T-helper 1 cell treated with Interleukin-12 subunit alpha and Interleukin-12 subunit beta and Interleukin-4 antibody, amounts not matched to agents 30 ng/mL and 1 ng/mL, for 36 hours (primary cell): ENCODE measurements around the gene RHOXF2. TPM values are rescaled to one million over a fixed set of nuclear protein-coding genes. Genes with fewer than 3 reads are reported as not detected.
"Not testable (repeated sequence)": the region's sequence is repeated elsewhere in the genome, so short reads cannot be mapped to it uniquely, and the experiment has no call there.

ENCODE experiments used
- intact Hi-C: fragments of 100-400 bp; cut with micrococcal nuclease; formaldehyde crosslinking; loops from one replicate; pipeline ENCODE4 v1.15.1; 2024
- total RNA-seq: library from RNA; stranded (reverse); gene quantifications from 2 replicates; pipeline ENCODE4 v1.2.3, GENCODE V29; 2022

The RHOXF2 gene
- total RNA-seq = not detected in 2 replicates

- intact Hi-C loops = not testable (repeated sequence)
Measured at GRCh38 chrX:120158313-120158712, at the start of gene RHOXF2. Gene RHOXF2 (plus strand): TSS chrX:120158613. CDS start chrX:120158751, 138 bp downstream.

- intact Hi-C loops = no loop called here
Measured at GRCh38 chrX:120109378-120109777, 49.0 kb upstream of the RHOXF2 start.

GRCh38 chrX:120111611-120112010 lies 46.8 kb upstream of the RHOXF2 start:
- intact Hi-C loops = no loop called here

- intact Hi-C loops = no loop called here
Measured at GRCh38 chrX:120115438-120115963, 42.9 kb upstream of the RHOXF2 start, which contains the start of gene RHOXF1. Gene RHOXF1 (minus strand): TSS chrX:120115913. CDS start chrX:120115862, 51 bp downstream.

- intact Hi-C loops = no loop called here
Measured at GRCh38 chrX:120120223-120120622, 38.2 kb upstream of the RHOXF2 start.

- intact Hi-C loops = no loop called here
Measured at GRCh38 chrX:120125444-120125843, 33.0 kb upstream of the RHOXF2 start.

GRCh38 chrX:120128306-120128846 lies 30.0 kb upstream of the RHOXF2 start:
- intact Hi-C loops = not testable (repeated sequence)

- intact Hi-C loops = loop anchor here (10.0 kb wide), 1 partner anchor 79 kb away; no protein-coding TSS in a partner anchor
Measured at GRCh38 chrX:120136128-120136527, 22.3 kb upstream of the RHOXF2 start.

- intact Hi-C loops = loop anchor here (10.0 kb wide), 1 partner anchor 78 kb away; no protein-coding TSS in a partner anchor
Measured at GRCh38 chrX:120136840-120137239, 21.6 kb upstream of the RHOXF2 start.

- intact Hi-C loops = loop anchor here (10.0 kb wide), 1 partner anchor 77 kb away; no protein-coding TSS in a partner anchor
Measured at GRCh38 chrX:120137439-120137838, 21.0 kb upstream of the RHOXF2 start.

GRCh38 chrX:120140293-120140981 lies 18.0 kb upstream of the RHOXF2 start:
- intact Hi-C loops = no loop called here

- intact Hi-C loops = no loop called here
Measured at GRCh38 chrX:120144178-120144844, 14.1 kb upstream of the RHOXF2 start.

GRCh38 chrX:120145295-120145925 lies 13.0 kb upstream of the RHOXF2 start:
- intact Hi-C loops = no loop called here

- intact Hi-C loops = not testable (repeated sequence)
Measured at GRCh38 chrX:120146323-120146722, 12.1 kb upstream of the RHOXF2 start.

GRCh38 chrX:120147537-120147936 lies 10.9 kb upstream of the RHOXF2 start:
- intact Hi-C loops = no loop called here

- intact Hi-C loops = not testable (repeated sequence)
Measured at GRCh38 chrX:120150109-120150744, 8.2 kb upstream of the RHOXF2 start.

GRCh38 chrX:120159086-120159485 lies 673 bp downstream of the RHOXF2 start:
- intact Hi-C loops = not testable (repeated sequence)

GRCh38 chrX:120193254-120193653 lies 34.8 kb downstream of the RHOXF2 start:
- intact Hi-C loops = not testable (repeated sequence)

- intact Hi-C loops = not testable (repeated sequence)
Measured at GRCh38 chrX:120193720-120194119, 35.3 kb downstream of the RHOXF2 start.

GRCh38 chrX:120195786-120196185 lies 37.4 kb downstream of the RHOXF2 start:
- intact Hi-C loops = not testable (repeated sequence)
